Stimulated activated CD8-positive, alpha-beta memory T cell treated with anti-CD3 and anti-CD28 coated beads, Interleukin-4, amount 100 ng/mL, for 4 hours (primary cell): Measurements from ENCODE around the gene INO80C.
"Not testable (repeated sequence)": the region's sequence is repeated elsewhere in the genome, so short reads cannot be mapped to it uniquely, and the experiment has no call there.

Experiments
- DNase-seq, 2 donors: peaks; one replicate each; pipeline ENCODE4 v3.0.0-alpha.2; 2020; ENCODE audit warnings: low read depth in 2 of 2, low spot score in 1 of 2

Gene INO80C

GRCh38 chr18:35489913-35490490 lies 7.8 kb downstream of the INO80C start:
- DNase-seq: no peak

GRCh38 chr18:35489281-35489680 lies 8.5 kb downstream of the INO80C start:
- DNase-seq: not testable (repeated sequence)

DNA sequence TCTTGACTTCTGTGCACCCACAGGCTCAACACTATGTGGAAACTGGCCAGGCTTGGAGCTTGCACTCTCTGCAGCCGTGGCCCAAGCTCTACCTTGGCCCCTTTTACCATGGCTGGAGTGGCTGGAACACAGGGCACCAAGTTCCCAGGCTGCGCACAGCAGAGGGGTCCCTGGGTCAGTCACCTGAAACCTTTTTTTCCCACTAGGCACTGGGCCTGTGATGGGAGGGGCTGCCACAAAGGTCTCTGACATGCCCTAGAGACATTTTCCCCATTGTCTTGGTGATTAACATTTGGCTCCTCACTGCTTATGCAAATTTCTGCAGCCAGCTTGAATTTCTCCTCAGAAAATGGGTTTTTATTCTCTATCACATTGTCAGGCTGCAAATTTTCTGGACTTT lies 9.4 kb downstream of the INO80C start:
- DNase-seq: not testable (repeated sequence)

DNA sequence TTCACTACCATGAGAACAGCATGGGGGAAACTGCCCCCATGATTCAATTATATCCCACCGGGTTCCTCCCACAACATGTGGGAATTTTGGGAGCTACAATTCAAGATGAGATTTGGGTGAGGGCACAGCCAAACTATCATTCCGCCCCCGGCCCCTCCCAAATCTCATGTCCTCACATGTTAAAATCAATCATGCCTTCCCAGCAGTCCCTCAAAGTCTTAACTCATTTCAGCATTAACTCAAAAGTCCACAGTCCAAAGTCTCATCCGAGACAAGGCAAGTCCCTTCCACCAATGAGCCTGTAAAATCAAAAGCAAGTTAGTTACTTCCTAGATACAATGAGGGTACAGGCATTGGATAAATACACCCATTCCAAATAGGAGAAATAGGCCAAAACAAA lies 10.2 kb downstream of the INO80C start:
- DNase-seq: not testable (repeated sequence)

- DNase-seq: no peak
Measured at GRCh38 chr18:35485852-35486251, 11.9 kb downstream of the INO80C start.

- no peak for DNase-seq
Measured at GRCh38 chr18:35484034-35484433, 13.7 kb downstream of the INO80C start.

- no peak for DNase-seq
Measured at GRCh38 chr18:35481960-35482366, 15.8 kb downstream of the INO80C start.

GRCh38 chr18:35479911-35480586 lies 17.7 kb downstream of the INO80C start:
- no peak for DNase-seq

DNA sequence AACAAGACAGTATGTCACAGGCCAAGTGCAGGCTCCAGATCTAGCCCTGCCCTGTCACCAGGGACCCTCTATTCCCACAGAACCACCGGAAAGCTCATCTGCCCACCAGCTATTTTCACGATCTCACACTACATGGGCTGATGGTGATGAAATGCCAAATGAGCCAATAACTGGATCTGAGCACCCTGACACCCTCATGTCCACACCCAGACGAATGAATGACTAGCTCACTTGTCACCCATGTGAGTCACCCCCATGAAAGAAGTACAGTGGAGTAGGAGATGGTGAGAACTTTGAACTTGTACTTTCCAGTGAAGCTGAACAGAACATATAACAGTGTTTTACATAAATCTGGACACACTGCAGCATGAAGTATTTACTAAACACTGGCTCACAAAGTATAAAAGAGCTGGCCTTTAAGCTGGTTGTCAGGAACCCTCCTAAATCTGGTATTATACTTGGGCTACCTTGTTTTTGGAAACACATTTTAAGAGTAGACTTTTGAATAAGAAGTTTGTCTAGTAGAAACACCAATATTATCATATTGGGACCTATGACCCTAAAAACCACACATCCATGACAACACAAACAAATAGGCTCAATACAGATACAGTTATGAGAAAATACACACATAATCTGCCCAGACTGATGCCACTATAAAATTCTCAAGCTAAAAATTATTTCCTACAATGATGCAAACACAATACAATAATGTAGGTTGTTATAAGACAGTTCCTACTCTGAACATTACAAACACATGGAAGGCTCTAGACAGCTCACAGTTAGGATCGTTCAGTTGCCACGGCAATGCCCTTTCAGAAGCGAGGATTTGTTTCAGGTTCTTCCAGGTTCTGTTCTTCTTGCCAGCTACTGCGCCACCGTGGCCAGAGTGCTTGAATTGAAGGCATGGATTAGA lies 19.0 kb downstream of the INO80C start:
- DNase-seq: peak in 1 of 2 donors; percentile 8

DNA sequence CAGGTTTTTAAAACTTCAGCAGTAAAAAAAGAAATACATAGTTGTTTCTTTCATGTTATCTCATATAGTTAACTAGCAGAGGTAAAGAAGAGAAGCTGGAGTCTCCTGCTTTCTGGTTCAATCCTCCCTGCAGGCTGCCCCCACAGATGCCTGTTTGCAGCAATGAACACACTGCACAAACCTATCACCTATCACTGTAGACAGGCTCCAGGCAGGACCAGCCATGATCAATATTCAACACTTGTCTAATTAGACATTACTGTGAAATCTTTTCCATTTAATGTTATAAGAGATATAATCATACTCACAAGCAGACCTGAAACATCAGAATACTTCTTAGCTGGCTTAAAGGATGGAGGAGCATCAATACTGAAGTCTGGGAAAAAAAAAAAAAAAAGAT lies 19.8 kb downstream of the INO80C start:
- DNase-seq: no peak

DNA sequence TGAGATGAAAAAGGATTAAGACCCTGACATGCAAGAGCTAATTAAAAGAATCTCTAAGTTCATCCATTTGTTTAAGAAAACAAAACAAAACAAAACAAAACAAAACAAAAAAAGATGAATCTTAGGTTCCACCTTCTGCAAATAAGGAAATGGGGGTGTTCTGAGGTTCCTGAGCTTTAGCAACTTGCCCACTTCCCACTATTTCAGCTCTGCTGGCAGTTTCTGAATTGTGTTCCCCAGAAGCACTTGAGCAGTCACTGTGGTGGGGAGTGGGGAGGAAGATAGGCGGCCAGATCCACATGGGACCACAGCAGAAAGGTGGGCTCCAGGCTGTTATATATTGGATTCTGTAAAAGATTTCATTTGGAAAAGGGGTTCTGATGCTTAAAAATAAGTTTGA lies 20.3 kb downstream of the INO80C start:
- no peak for DNase-seq

DNA sequence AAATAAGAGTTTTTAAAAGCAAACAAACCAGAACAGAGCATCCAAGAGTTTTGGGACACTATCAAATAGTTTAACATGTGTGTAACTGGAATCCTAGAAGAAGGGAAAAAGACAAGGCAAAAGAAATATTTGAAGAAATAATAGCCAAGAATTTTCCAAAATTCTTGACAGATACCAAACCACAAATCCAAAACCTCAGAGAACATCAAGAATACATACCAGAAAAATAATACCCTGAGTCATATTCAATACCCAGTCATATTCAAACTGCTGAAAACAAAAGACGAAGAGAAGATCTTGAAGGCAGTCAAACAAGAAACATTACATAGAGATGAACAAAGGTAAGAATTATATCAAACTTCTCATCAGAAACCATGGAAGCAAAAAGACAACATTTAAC lies 22.9 kb downstream of the INO80C start:
- no peak for DNase-seq

DNA sequence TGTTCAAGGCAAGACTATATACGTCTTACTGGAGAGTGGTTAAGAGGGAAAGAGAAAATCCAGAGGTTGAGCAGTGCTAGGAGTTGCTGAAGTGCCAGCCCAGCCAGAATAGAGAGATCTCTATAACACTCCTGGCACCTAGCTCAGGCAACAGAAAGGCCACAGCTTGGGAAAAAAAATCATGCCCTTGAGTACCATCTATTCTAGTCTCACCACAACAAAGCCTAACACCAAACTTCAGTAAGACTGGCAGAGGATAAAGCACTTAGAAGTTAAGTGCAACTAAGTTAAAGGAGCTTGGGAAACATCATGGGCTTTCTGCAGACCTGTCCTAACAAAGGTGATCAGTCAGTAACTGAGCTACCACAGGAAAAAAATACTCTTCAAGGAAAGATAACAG lies 24.2 kb downstream of the INO80C start:
- DNase-seq: no peak

DNA sequence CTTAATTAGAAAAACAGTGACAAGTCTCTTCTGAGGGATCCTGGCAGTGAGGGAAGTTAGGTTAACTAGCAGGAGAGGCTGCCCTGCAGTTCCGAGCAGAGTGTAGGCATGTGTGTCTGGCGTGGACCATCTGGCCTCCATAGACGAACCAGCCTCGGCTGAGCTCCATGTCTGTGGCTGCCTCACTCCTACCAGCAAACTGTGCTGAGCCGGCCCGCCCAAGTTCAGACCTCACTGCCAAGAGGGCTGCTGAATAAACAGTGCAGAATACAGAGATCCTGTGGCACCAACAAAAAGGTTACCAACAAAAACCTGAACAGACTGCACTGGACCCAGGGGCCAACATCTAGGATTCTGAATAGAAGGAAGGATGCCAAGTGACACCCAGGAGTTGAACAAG lies 27.3 kb downstream of the INO80C start:
- no peak for DNase-seq

- DNase-seq: no peak
Measured at GRCh38 chr18:35469725-35470124, 28.0 kb downstream of the INO80C start.

- DNase-seq: no peak
Measured at GRCh38 chr18:35468711-35469110, 29.0 kb downstream of the INO80C start.

DNA sequence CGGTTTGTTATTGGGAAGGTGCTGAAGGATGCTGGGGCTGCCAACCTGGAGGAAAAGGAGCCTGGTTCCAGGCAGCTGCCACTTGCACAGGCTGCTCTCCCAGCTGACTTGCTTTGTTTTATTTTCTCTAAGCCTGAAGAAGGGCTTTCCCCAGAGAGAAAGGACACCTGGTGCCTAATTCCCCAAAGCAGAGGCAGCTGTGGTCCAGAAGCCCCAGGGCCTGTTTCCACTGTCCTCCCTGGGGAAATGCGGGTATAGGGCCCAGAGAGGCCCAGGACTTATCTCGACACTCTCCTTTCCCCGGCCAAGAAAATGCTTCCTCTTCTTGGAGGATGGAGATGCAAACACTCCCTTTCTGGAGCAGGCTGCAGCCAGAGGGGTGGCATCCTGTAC lies 30.1 kb downstream of the INO80C start:
- no peak for DNase-seq

GRCh38 chr18:35466815-35467623 lies 30.7 kb downstream of the INO80C start:
- DNase-seq: no peak

DNA sequence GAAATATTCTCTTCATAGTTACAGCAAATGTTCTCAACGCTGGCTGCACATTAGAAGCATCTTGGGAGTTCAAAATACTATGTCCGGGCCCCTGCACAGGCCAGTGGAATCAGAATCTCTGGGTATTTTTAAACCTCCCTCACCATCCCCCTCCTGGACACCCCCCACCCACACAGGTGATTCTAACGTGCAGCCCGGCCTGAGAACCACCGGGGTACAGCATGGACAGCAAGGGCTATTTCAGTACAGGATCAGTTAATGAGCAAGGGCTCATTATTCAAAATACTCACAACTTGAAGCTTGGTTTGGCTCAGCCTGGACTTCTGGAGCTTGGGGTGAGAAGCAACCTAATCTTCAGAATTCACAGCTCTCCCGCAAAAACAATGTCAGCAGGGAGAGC lies 31.4 kb downstream of the INO80C start:
- no peak for DNase-seq

DNA sequence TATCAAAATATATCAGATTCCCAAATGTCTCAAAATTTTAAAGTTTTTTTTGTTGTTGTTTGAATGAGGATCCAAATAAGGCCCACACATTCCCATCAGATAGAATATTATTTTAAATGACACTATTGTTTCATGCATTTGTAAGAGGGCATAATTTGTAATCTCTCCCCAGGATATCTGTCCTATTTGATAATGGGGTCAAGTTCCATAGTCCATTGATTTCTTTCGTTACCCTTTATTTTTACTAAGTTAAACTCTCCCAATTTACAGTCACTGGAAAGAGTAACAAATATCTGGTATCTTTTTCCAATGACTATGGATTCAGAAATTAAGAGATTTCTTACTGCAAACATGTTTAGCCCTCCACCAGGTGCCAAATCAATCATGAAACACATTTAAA lies 32.4 kb downstream of the INO80C start:
- no peak for DNase-seq

- no peak for DNase-seq
Measured at GRCh38 chr18:35464831-35465279, 32.9 kb downstream of the INO80C start.
